GM21381 (cell line): ENCODE measurements around the gene SATB2.

Experiments
- ATAC-seq: cut with Tn5 transposase; IDR thresholded peaks from one replicate; pipeline ENCODE4 v1.9.1; 2021; ENCODE audit warnings: mild to moderate bottlenecking, moderate library complexity; ENCODE audit not compliant: unreplicated experiment

SATB2 gene

GRCh38 chr2:199409759-199410529, 47.8 kb downstream of the SATB2 start:
- no peak for ATAC-seq

GRCh38 chr2:199407421-199407820, 50.3 kb downstream of the SATB2 start:
- ATAC-seq: no peak

GRCh38 chr2:199405241-199405640, 52.5 kb downstream of the SATB2 start:
- ATAC-seq: no peak

- ATAC-seq: no peak
Observed at GRCh38 chr2:199404841-199405240, 52.9 kb downstream of the SATB2 start.

GRCh38 chr2:199395311-199395710, 62.4 kb downstream of the SATB2 start:
- no peak for ATAC-seq

GRCh38 chr2:199392363-199392762, 65.4 kb downstream of the SATB2 start:
- no peak for ATAC-seq

GRCh38 chr2:199388728-199389268, 68.9 kb downstream of the SATB2 start:
- no peak for ATAC-seq

GRCh38 chr2:199384043-199384442, 73.7 kb downstream of the SATB2 start:
- ATAC-seq: no peak

- no peak for ATAC-seq
Observed at GRCh38 chr2:199383021-199383420, 74.7 kb downstream of the SATB2 start.

- no peak for ATAC-seq
Observed at GRCh38 chr2:199382091-199382490, 75.6 kb downstream of the SATB2 start.

- no peak for ATAC-seq
Observed at GRCh38 chr2:199381531-199381930, 76.2 kb downstream of the SATB2 start.

GRCh38 chr2:199378948-199379650, 78.6 kb downstream of the SATB2 start:
- ATAC-seq: no peak

GRCh38 chr2:199370150-199370780, 87.5 kb downstream of the SATB2 start:
- ATAC-seq: no peak

GRCh38 chr2:199366406-199366805, 91.3 kb downstream of the SATB2 start:
- ATAC-seq: no peak

- no peak for ATAC-seq
Observed at GRCh38 chr2:199364153-199364552, 93.6 kb downstream of the SATB2 start.

- no peak for ATAC-seq
Observed at GRCh38 chr2:199356412-199356811, 101.3 kb downstream of the SATB2 start.

- ATAC-seq: no peak
Observed at GRCh38 chr2:199348871-199349270, 108.9 kb downstream of the SATB2 start.

- ATAC-seq: no peak
Observed at GRCh38 chr2:199344012-199344411, 113.7 kb downstream of the SATB2 start.

- ATAC-seq: no peak
Observed at GRCh38 chr2:199342334-199342733, 115.4 kb downstream of the SATB2 start.

GRCh38 chr2:199341123-199341522, 116.6 kb downstream of the SATB2 start:
- ATAC-seq: no peak

GRCh38 chr2:199339891-199340605, 117.7 kb downstream of the SATB2 start:
- no peak for ATAC-seq
